Fibroblast of pulmonary artery (primary cell): ENCODE results near the gene HOXD12.
A peak's percentile ranks its signal among the peaks of the same experiment; 100 is the strongest.

Experiments used
- DNase-seq: peaks from one replicate; pipeline ENCODE4 v3.0.0-alpha.2; 2010; ENCODE audit warnings: low read depth
- H3K4me3 ChIP-seq: replicated peaks from 2 replicates; pipeline ENCODE4 v1.5.1; 2011; ENCODE audit warnings: low read depth, mild to moderate bottlenecking, control low read depth, low read length, moderate library complexity
- TF ChIP-seq, protein P1 (sequence below): IDR thresholded peaks from 2 replicates; pipeline ENCODE4 v1.5.1; 2011; ENCODE audit warnings: mild to moderate bottlenecking, control low read depth, low read length, inconsistent platforms; ENCODE audit errors: missing control alignments

Gene HOXD12

DNA sequence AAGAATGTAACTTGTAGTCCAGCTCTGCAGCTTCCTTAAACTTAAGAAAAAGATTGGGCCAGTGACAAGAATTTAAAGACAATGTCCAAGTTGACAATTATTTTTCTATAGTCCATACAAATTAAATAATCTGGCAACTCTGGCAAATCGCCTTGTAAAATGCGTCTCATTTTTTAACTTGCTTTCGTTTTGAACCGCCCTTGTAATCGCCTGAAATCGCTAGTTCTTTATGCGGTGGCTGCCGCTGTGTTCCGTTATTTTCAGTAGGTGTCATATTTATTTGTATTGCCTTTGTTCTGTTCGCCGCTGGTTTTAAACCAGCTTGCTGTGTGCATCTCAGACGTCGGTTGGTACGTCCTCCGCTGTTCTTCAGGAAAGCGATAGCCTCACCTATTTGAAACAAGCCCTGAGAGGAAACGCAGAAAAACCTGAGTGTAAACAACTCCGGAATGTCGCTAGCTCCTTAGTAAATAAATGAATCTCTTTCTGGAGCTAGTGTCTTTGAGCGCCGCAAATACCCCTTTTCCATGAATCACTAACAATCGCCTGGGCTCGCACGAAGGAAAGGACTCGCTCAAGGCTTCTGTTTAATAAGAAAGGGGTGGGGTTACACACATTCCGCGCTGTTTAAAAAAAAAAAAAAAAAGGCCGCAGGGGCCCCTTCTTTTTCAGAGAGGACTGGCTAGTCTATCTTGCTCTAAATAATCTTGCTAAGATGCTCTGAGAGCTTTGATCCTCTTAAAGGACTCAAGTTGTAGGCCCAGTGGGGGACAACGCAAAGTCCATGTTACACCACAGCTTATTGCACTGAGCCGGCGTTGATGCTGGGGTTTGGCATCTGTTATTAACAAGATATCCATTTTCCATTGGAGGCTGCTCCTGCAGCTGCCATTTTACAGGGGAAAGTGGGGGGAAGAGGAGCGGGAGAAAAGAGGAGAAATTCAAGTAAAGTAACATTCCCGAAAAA, 32.9 kb downstream of the HOXD12 start:
- TF ChIP-seq, protein P1, sequence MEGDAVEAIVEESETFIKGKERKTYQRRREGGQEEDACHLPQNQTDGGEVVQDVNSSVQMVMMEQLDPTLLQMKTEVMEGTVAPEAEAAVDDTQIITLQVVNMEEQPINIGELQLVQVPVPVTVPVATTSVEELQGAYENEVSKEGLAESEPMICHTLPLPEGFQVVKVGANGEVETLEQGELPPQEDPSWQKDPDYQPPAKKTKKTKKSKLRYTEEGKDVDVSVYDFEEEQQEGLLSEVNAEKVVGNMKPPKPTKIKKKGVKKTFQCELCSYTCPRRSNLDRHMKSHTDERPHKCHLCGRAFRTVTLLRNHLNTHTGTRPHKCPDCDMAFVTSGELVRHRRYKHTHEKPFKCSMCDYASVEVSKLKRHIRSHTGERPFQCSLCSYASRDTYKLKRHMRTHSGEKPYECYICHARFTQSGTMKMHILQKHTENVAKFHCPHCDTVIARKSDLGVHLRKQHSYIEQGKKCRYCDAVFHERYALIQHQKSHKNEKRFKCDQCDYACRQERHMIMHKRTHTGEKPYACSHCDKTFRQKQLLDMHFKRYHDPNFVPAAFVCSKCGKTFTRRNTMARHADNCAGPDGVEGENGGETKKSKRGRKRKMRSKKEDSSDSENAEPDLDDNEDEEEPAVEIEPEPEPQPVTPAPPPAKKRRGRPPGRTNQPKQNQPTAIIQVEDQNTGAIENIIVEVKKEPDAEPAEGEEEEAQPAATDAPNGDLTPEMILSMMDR, result no peak
- no peak overlapping the region for H3K4me3 ChIP-seq
- no peak for DNase-seq

DNA sequence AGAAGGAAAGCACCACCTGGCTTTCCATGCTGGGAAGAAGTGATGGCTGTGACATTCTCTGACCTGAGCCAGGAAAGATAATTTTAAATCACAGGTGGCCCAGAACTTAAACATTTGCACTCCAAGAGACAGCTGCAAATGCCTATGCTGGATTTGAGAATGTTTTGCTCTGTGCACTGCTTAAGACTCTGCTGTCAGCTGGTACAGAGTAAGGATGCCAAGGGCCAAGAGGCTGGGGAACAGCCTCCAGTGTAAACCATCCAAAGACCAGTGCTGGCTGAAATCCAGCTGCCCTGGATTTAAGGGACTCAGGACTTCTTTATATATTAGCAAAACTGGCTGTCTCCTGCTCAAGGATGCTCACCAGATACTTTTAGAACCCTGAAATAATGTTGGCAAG, 33.8 kb downstream of the HOXD12 start:
- TF ChIP-seq, protein P1, result no peak
- H3K4me3 ChIP-seq, result no peak overlapping the region
- no peak for DNase-seq

DNA sequence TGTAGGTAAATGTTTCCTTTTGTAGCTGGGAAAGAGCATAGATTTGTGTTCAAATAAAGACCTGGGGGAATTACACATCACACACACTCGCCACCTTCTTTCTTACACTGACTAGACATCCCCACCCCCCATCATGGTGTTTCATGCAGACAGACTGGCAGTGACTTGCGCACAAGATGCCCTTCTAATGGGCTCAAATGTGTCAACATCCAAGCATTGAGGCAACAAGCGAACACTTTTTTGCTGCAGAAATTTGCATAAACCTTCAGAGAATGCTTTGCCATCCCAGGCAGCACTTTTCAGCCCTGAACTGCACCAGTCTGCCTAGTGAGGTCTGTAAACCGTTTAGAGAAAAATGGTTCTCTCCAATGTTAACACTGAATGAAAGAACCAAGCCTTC, 34.4 kb downstream of the HOXD12 start:
- H3K4me3 ChIP-seq, result no peak overlapping the region
- TF ChIP-seq, protein P1, result no peak
- no peak for DNase-seq

DNA sequence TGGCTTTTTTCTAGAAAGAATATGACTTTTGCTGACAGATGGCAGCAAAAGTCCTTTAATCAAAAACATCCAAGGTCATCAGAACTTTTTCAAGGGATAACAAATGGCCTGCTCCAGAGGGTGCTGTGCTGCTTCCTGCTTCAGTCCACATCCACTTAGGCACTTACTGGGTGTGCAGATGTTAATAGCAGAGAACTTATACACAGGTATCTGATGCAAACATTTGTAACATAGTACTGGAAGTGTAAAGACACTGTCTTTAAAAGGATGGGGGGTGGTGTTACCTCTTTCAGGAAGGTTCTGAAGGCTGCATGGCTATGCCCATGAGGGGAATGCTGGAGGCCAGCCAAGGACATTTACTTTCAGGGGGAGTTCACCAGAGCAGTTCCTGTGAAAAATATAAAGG, 35.4 kb downstream of the HOXD12 start:
- no peak overlapping the region for H3K4me3 ChIP-seq
- TF ChIP-seq, protein P1, result no peak
- no peak for DNase-seq

DNA sequence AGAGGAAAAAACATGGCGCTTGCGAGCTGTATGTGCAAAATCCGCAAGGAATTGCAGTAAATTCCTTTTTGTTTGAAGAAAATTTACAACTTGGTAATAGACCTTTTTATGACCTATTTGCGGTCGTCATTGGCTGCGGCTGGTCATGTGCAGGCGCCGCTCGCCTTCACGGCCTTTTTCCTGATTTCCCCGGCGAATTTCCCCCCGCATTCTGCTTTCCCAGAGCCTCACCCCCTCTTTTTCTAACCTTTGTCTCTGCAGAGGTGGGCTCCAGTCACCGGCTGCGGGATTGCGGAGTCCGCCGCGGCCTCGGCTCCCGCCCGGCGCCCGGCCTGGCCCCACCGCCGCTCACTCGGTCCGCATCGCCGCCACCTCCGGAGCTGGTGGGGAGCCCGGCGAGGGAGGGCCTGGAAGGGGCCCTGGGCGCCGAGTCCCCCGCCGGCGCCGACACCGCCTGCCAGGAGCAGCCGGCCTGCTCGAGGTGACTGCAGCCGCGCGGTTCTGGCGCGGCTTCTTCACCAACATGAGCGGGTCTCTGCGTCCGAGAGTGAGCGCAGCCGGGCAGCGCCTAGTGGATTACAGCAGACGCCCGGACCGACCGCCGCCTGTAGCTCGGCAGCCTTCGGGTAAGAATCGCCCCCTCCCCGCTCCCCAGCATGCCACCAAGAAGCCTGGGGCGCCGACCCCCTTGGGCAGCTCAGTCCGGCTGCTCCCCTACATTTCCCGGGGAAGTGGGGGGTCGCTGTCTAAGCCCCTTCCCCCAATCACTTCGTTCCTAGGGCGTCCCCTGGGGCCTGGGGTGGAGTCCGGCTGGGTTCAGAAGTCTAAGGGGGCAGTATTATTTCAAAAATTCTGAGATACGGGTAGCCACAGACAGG, 37.0 kb downstream of the HOXD12 start:
- TF ChIP-seq, protein P1, result no peak
- no peak for DNase-seq
- peak overlapping the region; percentile 28 for H3K4me3 ChIP-seq

DNA sequence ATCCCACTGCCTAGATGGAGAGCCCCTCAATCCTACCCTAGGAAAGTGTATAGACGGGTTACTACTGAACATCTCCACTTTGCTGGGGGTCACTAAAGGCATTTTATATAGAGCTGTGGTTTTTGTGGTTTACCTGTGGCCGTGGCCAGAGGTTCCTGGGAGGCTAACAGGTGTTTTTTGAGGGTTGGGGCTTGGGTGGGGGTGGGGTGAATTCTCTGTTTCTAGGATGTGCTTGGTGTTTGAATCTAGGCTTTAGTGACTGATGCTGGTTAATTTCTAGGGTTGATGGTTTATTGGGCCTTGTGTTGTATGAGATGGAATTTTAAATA, 37.6 kb downstream of the HOXD12 start:
- no peak overlapping the region for H3K4me3 ChIP-seq
- TF ChIP-seq, protein P1, result no peak
- DNase-seq, result no peak
